ENCODE results near the gene PDCD1. TPM values are rescaled to one million over a fixed set of nuclear protein-coding genes. Genes with fewer than 3 reads are reported as not detected.

The PDCD1 gene
- total and polyA plus RNA-seq, 10 of the 15 experiments (the other 5 are each of a cell fraction or from before 2014, with no cell fraction given): 0.62 to 6.4 (median 2.9) TPM; not detected in 2

DNA sequence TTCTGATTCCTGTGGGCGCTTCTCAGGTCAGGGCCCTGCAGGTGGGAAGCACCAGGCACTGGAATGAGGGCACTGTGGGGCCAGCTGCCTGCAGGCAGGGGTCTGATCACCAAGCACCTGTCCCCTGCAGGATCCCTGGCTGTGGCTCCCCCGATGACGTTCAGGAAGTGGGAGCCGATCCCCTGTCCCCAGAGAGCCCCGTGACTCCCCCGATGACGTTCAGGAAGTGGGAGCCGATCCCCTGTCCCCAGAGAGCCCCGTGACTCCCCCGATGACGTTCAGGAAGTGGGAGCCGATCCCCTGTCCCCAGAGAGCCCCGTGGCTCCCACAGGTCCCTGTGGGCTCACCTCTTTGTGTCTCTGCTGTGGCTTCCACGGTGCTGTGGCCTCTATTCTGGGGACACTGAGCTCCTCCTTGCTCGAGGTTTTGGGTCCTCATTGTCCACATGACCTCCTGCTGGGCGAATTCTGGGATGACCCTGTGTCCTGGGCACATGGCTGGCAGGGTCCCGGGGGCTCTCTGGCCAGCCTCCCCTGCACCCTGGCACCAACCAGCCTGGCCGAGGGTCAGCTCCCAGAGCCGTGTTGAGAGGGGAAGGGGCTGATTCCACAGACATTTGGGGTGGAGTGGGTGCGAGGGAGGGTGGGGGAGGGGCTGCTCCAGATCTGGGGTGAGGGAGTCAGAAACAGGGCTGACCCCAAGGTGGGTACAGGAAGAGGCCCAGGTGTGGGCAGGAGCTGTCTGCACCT, 44.9 kb downstream of the PDCD1 start (continued):
- TF ChIP-seq, protein P1, sequence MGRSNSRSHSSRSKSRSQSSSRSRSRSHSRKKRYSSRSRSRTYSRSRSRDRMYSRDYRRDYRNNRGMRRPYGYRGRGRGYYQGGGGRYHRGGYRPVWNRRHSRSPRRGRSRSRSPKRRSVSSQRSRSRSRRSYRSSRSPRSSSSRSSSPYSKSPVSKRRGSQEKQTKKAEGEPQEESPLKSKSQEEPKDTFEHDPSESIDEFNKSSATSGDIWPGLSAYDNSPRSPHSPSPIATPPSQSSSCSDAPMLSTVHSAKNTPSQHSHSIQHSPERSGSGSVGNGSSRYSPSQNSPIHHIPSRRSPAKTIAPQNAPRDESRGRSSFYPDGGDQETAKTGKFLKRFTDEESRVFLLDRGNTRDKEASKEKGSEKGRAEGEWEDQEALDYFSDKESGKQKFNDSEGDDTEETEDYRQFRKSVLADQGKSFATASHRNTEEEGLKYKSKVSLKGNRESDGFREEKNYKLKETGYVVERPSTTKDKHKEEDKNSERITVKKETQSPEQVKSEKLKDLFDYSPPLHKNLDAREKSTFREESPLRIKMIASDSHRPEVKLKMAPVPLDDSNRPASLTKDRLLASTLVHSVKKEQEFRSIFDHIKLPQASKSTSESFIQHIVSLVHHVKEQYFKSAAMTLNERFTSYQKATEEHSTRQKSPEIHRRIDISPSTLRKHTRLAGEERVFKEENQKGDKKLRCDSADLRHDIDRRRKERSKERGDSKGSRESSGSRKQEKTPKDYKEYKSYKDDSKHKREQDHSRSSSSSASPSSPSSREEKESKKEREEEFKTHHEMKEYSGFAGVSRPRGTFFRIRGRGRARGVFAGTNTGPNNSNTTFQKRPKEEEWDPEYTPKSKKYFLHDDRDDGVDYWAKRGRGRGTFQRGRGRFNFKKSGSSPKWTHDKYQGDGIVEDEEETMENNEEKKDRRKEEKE (IDR thresholded peaks at IDR 0.05): no peak
- TF ChIP-seq, protein P2, sequence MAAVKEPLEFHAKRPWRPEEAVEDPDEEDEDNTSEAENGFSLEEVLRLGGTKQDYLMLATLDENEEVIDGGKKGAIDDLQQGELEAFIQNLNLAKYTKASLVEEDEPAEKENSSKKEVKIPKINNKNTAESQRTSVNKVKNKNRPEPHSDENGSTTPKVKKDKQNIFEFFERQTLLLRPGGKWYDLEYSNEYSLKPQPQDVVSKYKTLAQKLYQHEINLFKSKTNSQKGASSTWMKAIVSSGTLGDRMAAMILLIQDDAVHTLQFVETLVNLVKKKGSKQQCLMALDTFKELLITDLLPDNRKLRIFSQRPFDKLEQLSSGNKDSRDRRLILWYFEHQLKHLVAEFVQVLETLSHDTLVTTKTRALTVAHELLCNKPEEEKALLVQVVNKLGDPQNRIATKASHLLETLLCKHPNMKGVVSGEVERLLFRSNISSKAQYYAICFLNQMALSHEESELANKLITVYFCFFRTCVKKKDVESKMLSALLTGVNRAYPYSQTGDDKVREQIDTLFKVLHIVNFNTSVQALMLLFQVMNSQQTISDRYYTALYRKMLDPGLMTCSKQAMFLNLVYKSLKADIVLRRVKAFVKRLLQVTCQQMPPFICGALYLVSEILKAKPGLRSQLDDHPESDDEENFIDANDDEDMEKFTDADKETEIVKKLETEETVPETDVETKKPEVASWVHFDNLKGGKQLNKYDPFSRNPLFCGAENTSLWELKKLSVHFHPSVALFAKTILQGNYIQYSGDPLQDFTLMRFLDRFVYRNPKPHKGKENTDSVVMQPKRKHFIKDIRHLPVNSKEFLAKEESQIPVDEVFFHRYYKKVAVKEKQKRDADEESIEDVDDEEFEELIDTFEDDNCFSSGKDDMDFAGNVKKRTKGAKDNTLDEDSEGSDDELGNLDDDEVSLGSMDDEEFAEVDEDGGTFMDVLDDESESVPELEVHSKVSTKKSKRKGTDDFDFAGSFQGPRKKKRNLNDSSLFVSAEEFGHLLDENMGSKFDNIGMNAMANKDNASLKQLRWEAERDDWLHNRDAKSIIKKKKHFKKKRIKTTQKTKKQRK (IDR thresholded peaks at IDR 0.05; ENCODE audit: low read depth, low read length): no peak
- no peak for TF ChIP-seq WRNIP1 (IDR thresholded peaks at IDR 0.05; ENCODE audit: borderline replicate concordance, low read depth, low read length)
- no peak for TF ChIP-seq SMARCA5 (IDR thresholded peaks at IDR 0.05)
- TF ChIP-seq RUNX3 (IDR thresholded peaks at IDR 0.05; ENCODE audit: low read length): no peak
- TF ChIP-seq PAX8 (IDR thresholded peaks at IDR 0.05): no peak
- TF ChIP-seq, protein P3, sequence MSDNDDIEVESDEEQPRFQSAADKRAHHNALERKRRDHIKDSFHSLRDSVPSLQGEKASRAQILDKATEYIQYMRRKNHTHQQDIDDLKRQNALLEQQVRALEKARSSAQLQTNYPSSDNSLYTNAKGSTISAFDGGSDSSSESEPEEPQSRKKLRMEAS (IDR thresholded peaks at IDR 0.05; ENCODE audit: low read depth, low read length): no peak
- TF ChIP-seq STAT1 (conservative IDR thresholded peaks at IDR 0.05): no peak
- TF ChIP-seq NBN (IDR thresholded peaks at IDR 0.05): 0 out of 2 replicates have a peak, but pooled peaks have one; percentile 16
